SU-DHL-6 (cell line): ENCODE data around the gene CCDC137.

Experiments used
- H2AFZ ChIP-seq: fragments of 200-600 bp; sonication (generic); 2 replicates; pipeline ENCODE4 v1.6.1; 2014; ENCODE audit warnings: low read depth, mild to moderate bottlenecking, moderate library complexity, mixed read lengths, antibody characterized with exemption, low read length; ENCODE audit not compliant: severe bottlenecking
- H3F3A ChIP-seq: fragments of 200-600 bp; shearing (Covaris generic); 2 replicates; pipeline ENCODE4 v1.6.0; 2016; ENCODE audit warnings: antibody characterized with exemption, mild to moderate bottlenecking; ENCODE audit not compliant: insufficient read depth
- H3K27ac ChIP-seq: fragments of 200-600 bp; sonication (generic); 2 replicates; pipeline ENCODE4 v1.5.1; 2016; ENCODE audit warnings: low read depth, mild to moderate bottlenecking, low read length, moderate library complexity, mixed read lengths
- H3K27me3 ChIP-seq: fragments of 200-600 bp; sonication (generic), shearing (Covaris generic); 2 replicates; pipeline ENCODE4 v1.6.0; 2014; ENCODE audit warnings: mild to moderate bottlenecking, low read length
- H3K36me3 ChIP-seq: fragments of 200-600 bp; sonication (generic); 2 replicates; pipeline ENCODE4 v1.6.1; 2014; ENCODE audit warnings: mild to moderate bottlenecking, low read length, mixed read lengths
- H3K4me2 ChIP-seq: fragments of 300-600, 200-600 bp; shearing (Covaris generic), sonication (generic); 2 replicates; pipeline ENCODE4 v1.6.0; 2014; ENCODE audit warnings: low read length, low read depth, mild to moderate bottlenecking; ENCODE audit not compliant: poor library complexity, severe bottlenecking
- H3K4me3 ChIP-seq: fragments of 200-600 bp; sonication (generic); 2 replicates; pipeline ENCODE4 v1.5.1; 2014; ENCODE audit warnings: antibody characterized with exemption, low read length, mild to moderate bottlenecking, mixed read lengths; ENCODE audit not compliant: insufficient read depth, poor library complexity, severe bottlenecking
- H3K79me2 ChIP-seq: fragments of 200-600 bp; sonication (generic); 2 replicates; pipeline ENCODE4 v1.6.1; 2014; ENCODE audit warnings: mild to moderate bottlenecking, low read length, moderate library complexity; ENCODE audit not compliant: insufficient read depth
- H3K9ac ChIP-seq: fragments of 200-600 bp; sonication (generic); 2 replicates; pipeline ENCODE4 v1.7.0; 2014; ENCODE audit warnings: mild to moderate bottlenecking, low read length
- H3K9me2 ChIP-seq: fragments of 200-600 bp; sonication (generic); replicated peaks from 2 replicates; pipeline ENCODE4 v1.6.1; 2014; ENCODE audit warnings: low read length; ENCODE audit not compliant: insufficient read depth
- H3K9me3 ChIP-seq: fragments of 200-600 bp; sonication (generic); 2 replicates; pipeline ENCODE4 v1.6.1; 2014; ENCODE audit warnings: low read length, mixed read lengths; ENCODE audit not compliant: insufficient read depth
- H4K20me1 ChIP-seq: fragments of 200-600 bp; sonication (generic); 2 replicates; pipeline ENCODE4 v1.6.1; 2014; ENCODE audit warnings: low read depth, mild to moderate bottlenecking, antibody characterized with exemption, low read length, moderate library complexity, mixed read lengths
- EZH2phosphoT487 ChIP-seq: fragments of 200-600 bp; sonication (generic), shearing (Covaris generic); conservative IDR thresholded peaks from 2 replicates; pipeline ENCODE4 v1.6.1; 2018; ENCODE audit warnings: mild to moderate bottlenecking, antibody characterized with exemption, low read length, moderate library complexity, mixed read lengths
- TF ChIP-seq, protein P1 (sequence below): fragments of 200-600 bp; sonication (generic); IDR thresholded peaks from one replicate; pipeline ENCODE4 v1.5.1; 2017; ENCODE audit warnings: antibody characterized with exemption, mild to moderate bottlenecking, low read length, moderate library complexity; ENCODE audit not compliant: insufficient read depth, poor library complexity, severe bottlenecking

The CCDC137 gene

DNA sequence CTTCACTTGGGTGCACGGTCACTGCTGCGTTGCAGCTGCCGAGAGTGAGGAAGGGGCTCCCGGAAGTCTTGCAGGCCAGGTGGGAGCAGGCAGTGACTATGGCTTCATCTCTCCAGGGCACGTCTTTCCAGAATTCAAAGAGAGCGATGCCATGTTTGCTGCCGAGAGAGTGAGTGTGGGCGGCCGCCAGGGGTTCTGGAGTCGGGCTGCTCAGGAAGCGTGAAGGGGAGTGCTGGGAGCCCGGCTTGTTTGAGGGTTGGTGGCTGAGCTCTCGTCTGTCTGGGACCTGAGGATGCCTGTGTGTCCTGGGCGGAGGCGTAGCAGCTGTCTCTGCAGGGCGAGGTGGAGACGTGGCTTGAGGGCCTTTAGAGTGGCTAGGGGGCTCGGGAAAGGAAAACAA lies 23.5 kb downstream of the CCDC137 start:
- Histone ChIP-seq H3K27me3 (no peaks in the 10 kb centered on the region), H3F3A (no peaks in the 10 kb centered on the region), H3K79me2 (peaks cover 17% of the 10 kb centered on the region), H3K27ac (no peak overlapping the region), H3K4me3 (no peak overlapping the region), H3K9me2 (no peaks in the 10 kb centered on the region), H3K36me3 (no peaks in the 10 kb centered on the region), H3K9ac (no peak overlapping the region), H3K9me3 (no peaks in the 10 kb centered on the region), H4K20me1 (no peaks in the 10 kb centered on the region), H2AFZ (no peak overlapping the region), H3K4me2 (no peak overlapping the region)
- TF ChIP-seq EZH2phosphoT487, result no peak
- TF ChIP-seq, protein P1, sequence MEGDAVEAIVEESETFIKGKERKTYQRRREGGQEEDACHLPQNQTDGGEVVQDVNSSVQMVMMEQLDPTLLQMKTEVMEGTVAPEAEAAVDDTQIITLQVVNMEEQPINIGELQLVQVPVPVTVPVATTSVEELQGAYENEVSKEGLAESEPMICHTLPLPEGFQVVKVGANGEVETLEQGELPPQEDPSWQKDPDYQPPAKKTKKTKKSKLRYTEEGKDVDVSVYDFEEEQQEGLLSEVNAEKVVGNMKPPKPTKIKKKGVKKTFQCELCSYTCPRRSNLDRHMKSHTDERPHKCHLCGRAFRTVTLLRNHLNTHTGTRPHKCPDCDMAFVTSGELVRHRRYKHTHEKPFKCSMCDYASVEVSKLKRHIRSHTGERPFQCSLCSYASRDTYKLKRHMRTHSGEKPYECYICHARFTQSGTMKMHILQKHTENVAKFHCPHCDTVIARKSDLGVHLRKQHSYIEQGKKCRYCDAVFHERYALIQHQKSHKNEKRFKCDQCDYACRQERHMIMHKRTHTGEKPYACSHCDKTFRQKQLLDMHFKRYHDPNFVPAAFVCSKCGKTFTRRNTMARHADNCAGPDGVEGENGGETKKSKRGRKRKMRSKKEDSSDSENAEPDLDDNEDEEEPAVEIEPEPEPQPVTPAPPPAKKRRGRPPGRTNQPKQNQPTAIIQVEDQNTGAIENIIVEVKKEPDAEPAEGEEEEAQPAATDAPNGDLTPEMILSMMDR, result no peak

DNA sequence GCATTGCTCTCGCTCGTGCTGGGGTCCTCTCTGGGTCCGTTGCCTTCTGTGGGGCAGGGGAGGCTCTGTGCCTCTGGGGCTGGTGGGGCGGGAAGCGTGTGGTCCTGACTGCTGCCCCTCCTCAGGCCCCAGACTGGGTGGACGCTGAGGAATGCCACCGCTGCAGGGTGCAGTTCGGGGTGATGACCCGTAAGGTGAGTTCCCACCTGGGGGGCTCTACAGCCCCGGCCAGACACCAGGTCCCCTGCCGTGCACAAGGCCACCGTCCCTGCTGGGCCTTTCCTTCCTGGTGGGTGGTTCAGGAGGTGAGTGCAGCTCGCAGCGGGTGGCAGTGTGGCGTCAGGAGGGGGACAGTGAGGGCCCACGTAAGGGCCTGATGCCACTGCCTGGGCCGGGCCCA lies 24.0 kb downstream of the CCDC137 start:
- Histone ChIP-seq H3F3A (no peaks in the 10 kb centered on the region), H3K9me3 (no peaks in the 10 kb centered on the region), H3K79me2 (peaks cover 12% of the 10 kb centered on the region)

DNA sequence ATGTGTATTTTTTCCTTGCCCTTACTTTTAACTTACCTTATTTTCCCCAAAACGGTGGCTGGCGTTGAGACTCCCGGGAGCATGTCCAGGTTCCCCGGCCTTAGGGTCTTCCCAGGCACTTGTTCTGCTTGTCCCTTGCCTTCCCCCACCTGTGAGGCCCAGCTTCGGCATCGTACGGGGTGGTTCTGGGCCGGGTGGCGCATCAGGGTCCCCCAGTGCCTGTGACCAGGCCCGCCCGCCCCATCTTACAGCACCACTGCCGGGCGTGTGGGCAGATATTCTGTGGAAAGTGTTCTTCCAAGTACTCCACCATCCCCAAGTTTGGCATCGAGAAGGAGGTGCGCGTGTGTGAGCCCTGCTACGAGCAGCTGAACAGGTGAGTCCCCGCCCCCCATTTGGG lies 24.7 kb downstream of the CCDC137 start:
- Histone ChIP-seq H3K79me2 (peaks cover 6% of the 10 kb centered on the region; the same call in 1 of the 2 replicates), H3K4me3 (no peak overlapping the region), H3K27me3 (no peaks in the 10 kb centered on the region), H3F3A (no peaks in the 10 kb centered on the region), H3K9ac (no peak overlapping the region), H3K27ac (no peak overlapping the region), H3K9me2 (no peaks in the 10 kb centered on the region), H4K20me1 (no peaks in the 10 kb centered on the region), H2AFZ (no peak overlapping the region), H3K36me3 (no peaks in the 10 kb centered on the region), H3K9me3 (no peaks in the 10 kb centered on the region), H3K4me2 (no peak overlapping the region)
- TF ChIP-seq EZH2phosphoT487, result no peak
- TF ChIP-seq, protein P1, result no peak

More for the DNA sequence above, 24.0 kb downstream of the CCDC137 start:
- Histone ChIP-seq H4K20me1 (no peaks in the 10 kb centered on the region), H3K4me3 (no peak overlapping the region), H3K27me3 (no peaks in the 10 kb centered on the region), H3K4me2 (no peak overlapping the region), H3K9me2 (no peaks in the 10 kb centered on the region), H2AFZ (no peak overlapping the region), H3K36me3 (no peaks in the 10 kb centered on the region), H3K27ac (no peak overlapping the region), H3K9ac (no peak overlapping the region)
- TF ChIP-seq, protein P1, result no peak
- no peak for TF ChIP-seq EZH2phosphoT487
